SK-N-SH (cell line): ENCODE data around the gene PRKG1. TPM values are rescaled to one million over a fixed set of nuclear protein-coding genes. Genes with fewer than 3 reads are reported as not detected.

Source experiments
- CTCF ChIA-PET: fragments of 300-600, 350-600 bp; formaldehyde crosslinking; extraction: SDS; loops from one replicate; lab custom pipeline; 2021; lab: Yijun Ruan, JAX
- POLR2A ChIA-PET: fragments of 350-600 bp; sonication (Branson Sonifier 250); formaldehyde crosslinking; extraction: SDS; loops from one replicate; lab custom pipeline; 2020; ENCODE audit warnings: antibody characterized with exemption, inconsistent platforms; lab: Yijun Ruan, JAX
- DNase-seq: peaks from one replicate; pipeline ENCODE4 v3.0.0; 2012
- H2AFZ ChIP-seq: fragments of 200-600 bp; sonication (generic); 2 replicates; pipeline ENCODE4 v1.8.1; 2016; ENCODE audit warnings: antibody characterized with exemption, mild to moderate bottlenecking, low read depth
- H3F3A ChIP-seq: fragments of 200-600 bp; sonication (generic); replicated peaks from 2 replicates; pipeline ENCODE3; 2016; ENCODE audit warnings: antibody characterized with exemption, mild to moderate bottlenecking; ENCODE audit not compliant: insufficient read depth
- H3K27ac ChIP-seq, 2 experiments: fragments of 200-500 bp in 1 of 2; fragments of 200-600 bp in 1 of 2; sonication (Bioruptor generic) in 1 of 2; sonication (generic), shearing (Covaris generic) in 1 of 2; 2 replicates each; pipeline versions ENCODE4 v1.5.1 to v1.6.1; 2014 to 2016; ENCODE audit warnings: low read depth in 2 of 2, inconsistent platforms in 1 of 2, low read length in 1 of 2, mild to moderate bottlenecking in 1 of 2, mixed read lengths in 1 of 2
- H3K27me3 ChIP-seq: fragments of 200-600 bp; sonication (generic), shearing (Covaris generic); 2 replicates; pipeline ENCODE4 v1.6.1; 2016; ENCODE audit warnings: mixed run types; ENCODE audit not compliant: insufficient read depth
- H3K36me3 ChIP-seq, 2 experiments: fragments of 200-500 bp in 1 of 2; fragments of 200-600 bp in 1 of 2; sonication (Bioruptor generic) in 1 of 2; sonication (generic) in 1 of 2; replicated peaks in 1 of 2; 2 replicates each; pipeline versions ENCODE3 to v1.5.1; 2014 to 2016; ENCODE audit warnings: low read length in 1 of 2, mild to moderate bottlenecking in 1 of 2; ENCODE audit not compliant: insufficient read depth in 2 of 2, control insufficient read depth in 1 of 2
- H3K4me1 ChIP-seq, 2 experiments: fragments of 200-500 bp in 1 of 2; fragments of 200-600 bp in 1 of 2; sonication (Bioruptor generic) in 1 of 2; sonication (generic), shearing (Covaris generic) in 1 of 2; 2 replicates each; pipeline versions ENCODE4 v1.5.1 to v1.6.1; 2014 to 2016; ENCODE audit warnings: low read depth in 1 of 2, low read length in 1 of 2, mixed run types in 1 of 2; ENCODE audit not compliant: insufficient read depth in 2 of 2, control insufficient read depth in 1 of 2
- H3K4me2 ChIP-seq: fragments of 200-600 bp; sonication (generic), shearing (Covaris generic); 2 replicates; pipeline ENCODE4 v1.6.1; 2017; ENCODE audit warnings: mixed run types
- H3K4me3 ChIP-seq, 2 experiments: fragments of 200-500 bp in 1 of 2; fragments of 200-600 bp in 1 of 2; sonication (Bioruptor generic) in 1 of 2; sonication (generic), shearing (Covaris generic) in 1 of 2; 2 replicates each; pipeline versions ENCODE4 v1.5.1 to v1.8.1; 2014 to 2016; ENCODE audit warnings: low read depth in 2 of 2, inconsistent platforms in 1 of 2, low read length in 1 of 2, mild to moderate bottlenecking in 1 of 2, mixed read lengths in 1 of 2, moderate library complexity in 1 of 2
- H3K79me2 ChIP-seq: fragments of 200-600 bp; sonication (generic); 2 replicates; pipeline ENCODE4 v1.8.1; 2017; ENCODE audit warnings: mild to moderate bottlenecking; ENCODE audit not compliant: insufficient read depth
- H3K9ac ChIP-seq: fragments of 200-600 bp; sonication (generic); 2 replicates; pipeline ENCODE4 v1.6.1; 2017; ENCODE audit warnings: mixed run types
- H3K9me2 ChIP-seq: fragments of 200-600 bp; sonication (generic); 2 replicates; pipeline ENCODE4 v1.6.1; 2017; ENCODE audit warnings: mixed run types
- H3K9me3 ChIP-seq: fragments of 200-600 bp; sonication (generic); 2 replicates; pipeline ENCODE4 v1.6.1; 2017; ENCODE audit warnings: mixed run types, mild to moderate bottlenecking, moderate library complexity
- H4K20me1 ChIP-seq: fragments of 200-600 bp; sonication (generic); 2 replicates; pipeline ENCODE4 v1.6.1; 2017; ENCODE audit warnings: mild to moderate bottlenecking, mixed run types; ENCODE audit not compliant: insufficient read depth
- CHD2 ChIP-seq: fragments of 150-350 bp; IDR thresholded peaks from 2 replicates; pipeline ENCODE4 v1.6.1; 2018; ENCODE audit warnings: low read length; ENCODE audit not compliant: partially characterized antibody
- FOSL2 ChIP-seq: IDR thresholded peaks from 2 replicates; pipeline ENCODE4 v1.4.0; 2012; ENCODE audit warnings: low read depth, mild to moderate bottlenecking, moderate library complexity, borderline replicate concordance
- FOXJ3 ChIP-seq: sonication (generic); formaldehyde crosslinking; IDR thresholded peaks from 2 replicates; pipeline ENCODE4 v1.5.1; 2020; ENCODE audit warnings: mild to moderate bottlenecking, missing genetic modification reagents
- GATA2 ChIP-seq: sonication (generic); formaldehyde crosslinking; IDR thresholded peaks from 2 replicates; pipeline ENCODE4 v1.5.0; 2020; ENCODE audit warnings: mild to moderate bottlenecking, missing genetic modification reagents
- JUND ChIP-seq: IDR thresholded peaks from 2 replicates; pipeline ENCODE4 v1.4.0; 2012
- MEF2A ChIP-seq: IDR thresholded peaks from 2 replicates; pipeline ENCODE4 v1.4.0; 2012; ENCODE audit warnings: low read depth, borderline replicate concordance
- NFIC ChIP-seq: IDR thresholded peaks from 2 replicates; pipeline ENCODE4 v1.4.0; 2012; ENCODE audit warnings: borderline replicate concordance
- PBX3 ChIP-seq: IDR thresholded peaks from 2 replicates; pipeline ENCODE4; 2012
- POLR2AphosphoS5 ChIP-seq: IDR thresholded peaks from 2 replicates; pipeline ENCODE4 v1.6.1; 2012; ENCODE audit warnings: low read depth, low read length
- RAD21 ChIP-seq: IDR thresholded peaks from 2 replicates; pipeline ENCODE4 v1.6.1; 2012; ENCODE audit warnings: mild to moderate bottlenecking, low read length
- RCOR1 ChIP-seq: fragments of 150-350 bp; IDR thresholded peaks from 2 replicates; pipeline ENCODE4 v1.6.1; 2017; ENCODE audit warnings: antibody characterized with exemption, low read length
- RFX5 ChIP-seq: IDR thresholded peaks from 2 replicates; pipeline ENCODE4 v1.6.1; 2012; ENCODE audit warnings: mild to moderate bottlenecking, improper control_type of control experiment, low read length
- RXRA ChIP-seq: IDR thresholded peaks from 2 replicates; pipeline ENCODE4 v1.4.0; 2012; ENCODE audit warnings: low read depth, mild to moderate bottlenecking, borderline replicate concordance
- SMC3 ChIP-seq: IDR thresholded peaks from 2 replicates; pipeline ENCODE4 v1.6.1; 2012; ENCODE audit warnings: low read depth, low read length, improper control_type of control experiment
- TAF1 ChIP-seq: IDR thresholded peaks from 2 replicates; pipeline ENCODE4 v1.6.1; 2012; ENCODE audit warnings: low read depth, mild to moderate bottlenecking, low read length, moderate library complexity, borderline replicate concordance
- TCF12 ChIP-seq: IDR thresholded peaks from 2 replicates; pipeline ENCODE4 v1.4.0; 2012
- WGBS: methylation state at CpG from one replicate; pipeline ENCODE4 v1.1.6; 2017; ENCODE audit warnings: low lambda C conversion rate; 5-methylcytosine and 5-hydroxymethylcytosine counted together
- polyA plus RNA-seq, 3 experiments: library from polyadenylated mRNA; depleted of rRNA; stranded (reverse); fragments of >200 nt; gene quantifications; 2 replicates each; pipeline ENCODE4 v1.2.3, GENCODE V29; 2012
- TF ChIP-seq, protein P1 (sequence below): fragments of 200-600 bp; sonication (generic); IDR thresholded peaks from 2 replicates; pipeline ENCODE4 v1.6.1; 2017; ENCODE audit warnings: antibody characterized with exemption, mild to moderate bottlenecking, moderate library complexity
- TF ChIP-seq, protein P2 (sequence below): fragments of 150-350 bp; IDR thresholded peaks from 2 replicates; pipeline ENCODE4 v1.6.1; 2017; ENCODE audit warnings: antibody characterized with exemption, low read length, low read depth, borderline replicate concordance
- TF ChIP-seq, protein P3 (sequence below): IDR thresholded peaks from 2 replicates; pipeline ENCODE4 v1.4.0; 2012; ENCODE audit warnings: low read depth

PRKG1 gene
- polyA plus RNA-seq, 1 of the 3 experiments (the other 2 are of a cell fraction): 4.1 TPM

- H4K20me1 ChIP-seq: no peaks in the 10 kb centered on the region
- H3K79me2 ChIP-seq: no peaks in the 10 kb centered on the region
- TF ChIP-seq RFX5 (no peak), TAF1 (no peak), JUND (no peak), SMC3 (peak; percentile 19; the same call in 1 of the 2 replicates), MEF2A (no peak), RAD21 (peak; percentile 52), RCOR1 (no peak)
- TF ChIP-seq, protein P1, sequence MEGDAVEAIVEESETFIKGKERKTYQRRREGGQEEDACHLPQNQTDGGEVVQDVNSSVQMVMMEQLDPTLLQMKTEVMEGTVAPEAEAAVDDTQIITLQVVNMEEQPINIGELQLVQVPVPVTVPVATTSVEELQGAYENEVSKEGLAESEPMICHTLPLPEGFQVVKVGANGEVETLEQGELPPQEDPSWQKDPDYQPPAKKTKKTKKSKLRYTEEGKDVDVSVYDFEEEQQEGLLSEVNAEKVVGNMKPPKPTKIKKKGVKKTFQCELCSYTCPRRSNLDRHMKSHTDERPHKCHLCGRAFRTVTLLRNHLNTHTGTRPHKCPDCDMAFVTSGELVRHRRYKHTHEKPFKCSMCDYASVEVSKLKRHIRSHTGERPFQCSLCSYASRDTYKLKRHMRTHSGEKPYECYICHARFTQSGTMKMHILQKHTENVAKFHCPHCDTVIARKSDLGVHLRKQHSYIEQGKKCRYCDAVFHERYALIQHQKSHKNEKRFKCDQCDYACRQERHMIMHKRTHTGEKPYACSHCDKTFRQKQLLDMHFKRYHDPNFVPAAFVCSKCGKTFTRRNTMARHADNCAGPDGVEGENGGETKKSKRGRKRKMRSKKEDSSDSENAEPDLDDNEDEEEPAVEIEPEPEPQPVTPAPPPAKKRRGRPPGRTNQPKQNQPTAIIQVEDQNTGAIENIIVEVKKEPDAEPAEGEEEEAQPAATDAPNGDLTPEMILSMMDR: peak; percentile 46; the same call in 1 of the 2 replicates
- TF ChIP-seq, protein P2, sequence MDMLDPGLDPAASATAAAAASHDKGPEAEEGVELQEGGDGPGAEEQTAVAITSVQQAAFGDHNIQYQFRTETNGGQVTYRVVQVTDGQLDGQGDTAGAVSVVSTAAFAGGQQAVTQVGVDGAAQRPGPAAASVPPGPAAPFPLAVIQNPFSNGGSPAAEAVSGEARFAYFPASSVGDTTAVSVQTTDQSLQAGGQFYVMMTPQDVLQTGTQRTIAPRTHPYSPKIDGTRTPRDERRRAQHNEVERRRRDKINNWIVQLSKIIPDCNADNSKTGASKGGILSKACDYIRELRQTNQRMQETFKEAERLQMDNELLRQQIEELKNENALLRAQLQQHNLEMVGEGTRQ: no peak
- WGBS: 67% methylated on average over 1 of the region's 1 CpG
- H3K27me3 ChIP-seq: no peaks in the 10 kb centered on the region
- no peaks in the 10 kb centered on the region for H3K9me3 ChIP-seq
- ChIA-PET POLR2A (no interaction called here), CTCF (interaction anchor here (1.0 kb wide), 1 partner anchor 13 kb away, joined by 4 read pairs; no protein-coding TSS in a partner anchor)
- H3K4me2 ChIP-seq: no peak overlapping the region
- no peak overlapping the region for H3K27ac ChIP-seq
- H3K36me3 ChIP-seq: no peaks in the 10 kb centered on the region
- no peak overlapping the region for H3K4me3 ChIP-seq
- H3K9ac ChIP-seq: no peak overlapping the region
- DNase-seq: peak; percentile 26
- H3K4me1 ChIP-seq: no peaks in the 10 kb centered on the region; a peak in 1 of 4 replicates
- H3K9me2 ChIP-seq: no peaks in the 10 kb centered on the region
- no peak overlapping the region for H2AFZ ChIP-seq
- peaks cover 5% of the 10 kb centered on the region for H3F3A ChIP-seq
Measured at GRCh38 chr10:51892965-51893658, 818.8 kb downstream of the PRKG1 start.

DNA sequence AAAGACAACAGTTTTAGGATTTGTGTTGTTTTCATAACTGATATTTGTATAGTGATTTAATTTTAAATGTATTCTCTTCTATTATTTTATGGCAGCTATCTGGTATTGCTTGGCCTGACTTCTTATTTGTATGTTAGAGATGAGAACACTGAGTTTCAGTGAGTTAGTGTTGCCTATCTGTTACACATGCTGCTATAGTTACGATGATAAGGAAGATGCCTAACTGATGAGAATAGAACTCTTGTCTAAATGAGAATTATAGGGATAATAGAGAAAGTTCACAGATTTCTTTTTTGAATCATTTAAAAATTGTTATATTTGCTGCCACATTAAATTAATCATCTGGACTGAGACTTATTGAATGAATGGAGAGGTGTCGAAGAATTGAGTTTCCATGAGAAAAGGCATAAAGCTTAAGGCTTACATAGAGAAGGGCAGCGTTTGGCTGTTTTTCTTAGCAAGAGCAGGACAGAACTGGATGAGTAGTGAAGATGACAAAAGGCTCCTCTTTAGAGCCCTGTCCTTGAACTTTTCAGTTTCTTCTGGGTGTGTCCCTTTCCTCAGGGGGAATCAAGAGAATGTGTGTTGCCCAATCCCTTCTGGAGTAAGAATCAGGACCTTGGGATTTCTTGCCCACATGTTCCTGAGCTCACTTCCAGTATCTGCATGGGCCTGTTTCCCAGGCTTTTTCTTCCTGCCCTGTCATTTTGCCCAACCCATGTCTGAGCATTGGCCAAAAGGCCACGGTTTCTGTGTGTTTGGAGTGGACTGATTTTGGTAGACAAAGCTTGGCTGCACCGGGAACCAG, 820.7 kb downstream of the PRKG1 start:
- H3K4me1 ChIP-seq: no peaks in the 10 kb centered on the region; a peak in 1 of 4 replicates
- H3K9ac ChIP-seq: no peak overlapping the region
- CTCF ChIA-PET: no interaction called here
- no peak overlapping the region for H3K4me2 ChIP-seq
- POLR2A ChIA-PET: no interaction called here
- 71% methylated on average over 5 of the region's 5 CpGs for WGBS
- no peaks in the 10 kb centered on the region for H3K9me2 ChIP-seq
- no peak overlapping the region for H3K4me3 ChIP-seq
- no peaks in the 10 kb centered on the region for H3K27me3 ChIP-seq
- no peak overlapping the region for H2AFZ ChIP-seq
- H3K27ac ChIP-seq: no peak overlapping the region
- H3F3A ChIP-seq: peaks cover 5% of the 10 kb centered on the region
- H3K9me3 ChIP-seq: no peaks in the 10 kb centered on the region
- no peaks in the 10 kb centered on the region for H4K20me1 ChIP-seq
- H3K79me2 ChIP-seq: no peaks in the 10 kb centered on the region
- no peak for DNase-seq
- no peaks in the 10 kb centered on the region for H3K36me3 ChIP-seq
- TF ChIP-seq GATA2 (CRISPR knock-in tag) (no peak), FOSL2 (no peak), RCOR1 (no peak), SMC3 (no peak), PBX3 (no peak), RXRA (no peak), NFIC (no peak), CHD2 (no peak), RAD21 (no peak), TCF12 (no peak), POLR2AphosphoS5 (no peak), FOXJ3 (CRISPR knock-in tag) (no peak)
- TF ChIP-seq, protein P3, sequence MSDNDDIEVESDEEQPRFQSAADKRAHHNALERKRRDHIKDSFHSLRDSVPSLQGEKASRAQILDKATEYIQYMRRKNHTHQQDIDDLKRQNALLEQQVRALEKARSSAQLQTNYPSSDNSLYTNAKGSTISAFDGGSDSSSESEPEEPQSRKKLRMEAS: no peak
- TF ChIP-seq, protein P2: no peak
